C4-2B (cell line): ENCODE results near the gene SDHAF2.
"Not testable (repeated sequence)": the region's sequence is repeated elsewhere in the genome, so short reads cannot be mapped to it uniquely, and the experiment has no call there.

Source experiments
- H3K27ac ChIP-seq: fragments of 450-650 bp; 2 replicates; pipeline ENCODE4 v1.5.1; 2017
- CTCF ChIP-seq: fragments of 450-650 bp; conservative IDR thresholded peaks from 2 replicates; pipeline ENCODE4 v1.5.1; 2017; ENCODE audit warnings: mild to moderate bottlenecking
- ZFX ChIP-seq: fragments of 450-650 bp; IDR thresholded peaks from 2 replicates; pipeline ENCODE4 v1.6.1; 2017

SDHAF2 gene

DNA sequence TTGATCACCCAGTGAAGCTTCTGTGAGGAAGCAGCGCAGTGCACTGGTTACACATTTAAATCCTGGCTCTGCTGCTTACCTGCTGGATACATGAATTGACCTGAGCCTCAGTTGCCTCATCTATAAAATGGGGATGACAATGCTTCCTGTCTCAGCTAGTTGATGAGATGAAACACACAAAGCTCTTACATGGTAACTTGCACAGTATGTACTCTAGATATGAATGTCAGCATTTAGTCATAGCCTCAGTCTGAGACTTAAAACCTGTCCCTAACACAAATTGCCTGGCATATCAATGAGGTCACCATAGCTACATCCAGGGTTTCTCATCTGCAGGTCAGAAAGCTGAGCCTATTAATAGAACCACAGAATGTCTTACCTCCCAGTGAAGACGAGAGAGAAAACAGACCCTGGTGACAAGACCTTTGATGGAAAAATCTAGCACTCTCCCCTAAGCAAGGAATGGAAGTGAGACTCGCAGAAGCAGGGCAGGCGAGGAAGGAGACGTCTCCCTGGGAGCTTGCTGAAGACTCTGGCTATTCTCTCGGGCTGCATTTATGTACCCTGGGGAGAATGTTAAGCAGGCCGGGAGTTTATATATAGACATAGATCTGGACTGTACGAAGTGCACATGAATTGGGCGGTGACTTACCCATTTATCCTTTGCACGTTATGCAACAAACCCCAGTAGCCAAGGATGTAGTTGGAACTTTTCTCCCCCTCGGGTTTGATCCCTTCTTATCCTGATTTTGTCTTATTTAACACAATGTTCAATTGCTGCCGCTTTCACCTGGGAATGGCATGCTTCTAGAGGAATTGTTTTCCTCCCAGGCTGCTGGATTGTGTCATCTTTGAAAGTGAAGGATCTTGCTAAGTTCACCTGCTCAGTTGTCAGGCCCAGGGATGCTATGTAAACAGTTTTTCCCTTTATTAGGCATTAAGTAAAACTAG, 18.0 kb downstream of the SDHAF2 start:
- TF ChIP-seq ZFX (no peak), CTCF (no peak)
- H3K27ac ChIP-seq: no peak overlapping the region

GRCh38 chr11:61448552-61448927, 18.6 kb downstream of the SDHAF2 start:
- TF ChIP-seq CTCF (no peak), ZFX (no peak)
- H3K27ac ChIP-seq: no peak overlapping the region

- no peak for TF ChIP-seq CTCF
- TF ChIP-seq ZFX: no peak
- H3K27ac ChIP-seq: no peak overlapping the region
Measured at GRCh38 chr11:61452825-61453224, 22.9 kb downstream of the SDHAF2 start.

GRCh38 chr11:61453695-61454094, 23.8 kb downstream of the SDHAF2 start:
- no peak overlapping the region for H3K27ac ChIP-seq
- TF ChIP-seq ZFX: no peak
- no peak for TF ChIP-seq CTCF

DNA sequence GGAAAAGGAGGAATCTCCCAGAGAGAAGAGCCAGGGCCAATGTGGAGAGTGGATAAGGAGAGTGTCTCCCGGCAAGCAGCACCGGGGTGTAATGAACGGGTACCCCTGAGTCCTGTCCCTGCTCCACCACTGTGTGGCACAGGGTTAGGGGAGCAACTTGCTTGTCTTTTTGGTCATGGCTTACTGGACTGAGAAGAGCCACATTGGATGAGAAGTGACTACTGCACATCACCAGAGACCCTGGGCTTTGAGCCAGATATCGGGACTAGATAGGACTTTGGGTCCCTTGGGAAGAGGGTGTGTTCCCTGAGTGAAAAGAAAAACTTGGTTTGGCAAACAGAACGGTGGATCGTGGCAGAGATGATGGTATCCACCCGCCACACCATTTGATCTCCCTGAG, 24.6 kb downstream of the SDHAF2 start:
- no peak overlapping the region for H3K27ac ChIP-seq
- TF ChIP-seq CTCF (no peak), ZFX (no peak)

DNA sequence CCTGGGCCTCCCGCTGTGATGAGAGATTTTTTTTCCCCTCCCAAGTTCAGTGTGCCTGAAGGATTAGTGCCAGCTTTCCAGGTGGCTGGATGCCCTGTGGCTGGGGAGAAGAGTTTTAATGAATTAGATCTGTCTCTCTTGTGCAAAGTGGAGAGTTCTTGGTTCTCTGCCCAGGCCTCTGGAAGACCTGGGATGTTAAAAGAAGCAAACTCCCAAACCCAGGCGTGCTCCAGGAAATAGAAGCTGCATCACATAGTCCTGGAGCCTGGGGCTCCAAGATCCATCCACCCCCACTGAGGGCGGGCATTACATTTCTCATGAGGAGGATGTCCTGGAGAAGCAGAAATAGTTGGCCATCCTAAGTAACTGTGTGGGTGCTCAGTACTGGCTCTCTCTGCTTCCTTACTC, 30.6 kb downstream of the SDHAF2 start:
- TF ChIP-seq ZFX: no peak
- TF ChIP-seq CTCF: no peak
- no peak overlapping the region for H3K27ac ChIP-seq

DNA sequence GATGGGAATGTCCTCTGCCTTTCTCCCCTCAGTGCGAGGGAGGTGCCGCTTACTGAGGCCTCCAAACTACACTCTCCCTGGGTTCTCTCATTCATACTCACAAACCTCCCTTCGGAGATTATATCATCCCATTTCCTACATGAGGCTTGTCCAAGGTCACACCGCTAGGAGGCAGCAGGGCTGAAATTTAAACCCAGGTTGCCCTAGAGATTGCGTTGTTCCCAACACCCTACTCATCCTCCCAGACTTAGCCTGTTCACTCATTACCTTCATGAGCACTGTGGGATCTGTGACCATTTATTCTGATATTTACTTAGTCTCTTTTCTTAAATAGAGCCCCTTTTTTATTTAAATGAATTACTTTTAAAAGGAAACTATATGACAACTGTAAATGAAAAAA, 31.1 kb downstream of the SDHAF2 start:
- no peak for TF ChIP-seq ZFX
- no peak for TF ChIP-seq CTCF
- no peak overlapping the region for H3K27ac ChIP-seq

DNA sequence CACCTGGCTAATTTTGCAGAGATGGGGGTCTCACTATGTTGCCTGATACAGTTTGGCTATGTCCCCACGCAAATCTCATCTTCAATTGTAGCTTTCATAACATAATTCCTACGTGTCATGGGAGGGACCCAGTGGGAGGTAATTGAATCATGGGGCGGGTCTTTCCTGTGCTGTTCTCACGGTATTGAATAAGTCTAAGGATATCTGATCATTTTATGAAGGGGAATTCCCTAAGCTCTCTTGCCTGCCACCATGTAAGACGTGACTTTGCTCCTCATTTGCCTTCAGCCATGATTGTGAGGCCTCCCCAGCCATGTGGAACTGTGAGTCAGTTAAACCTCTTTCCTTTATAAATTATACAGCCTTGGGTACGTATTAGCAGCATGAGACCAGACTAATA, 37.7 kb downstream of the SDHAF2 start:
- not testable (repeated sequence) for H3K27ac ChIP-seq
